ENCODE data around the gene IFNB1. TPM values are rescaled to one million over a fixed set of nuclear protein-coding genes. Genes with fewer than 3 reads are reported as not detected.

The IFNB1 gene
- not detected in 2 replicates for total RNA-seq (2014; rRNA removed)
- not detected for polyA plus RNA-seq (2012)

GRCh38 chr9:21077781-21078180 is at the start of gene IFNB1:
Gene IFNB1, minus strand, starts transcription at chr9:21077942. Its CDS starts 73 bp downstream, at chr9:21077869.
- DNase-seq (ENCODE audit: low read depth): no peak

GRCh38 chr9:21121595-21122251 is 44.0 kb upstream of the IFNB1 start:
- DNase-seq (ENCODE audit: low read depth): no peak

- DNase-seq (ENCODE audit: low read depth): no peak
These were observed 43.3 kb upstream of the IFNB1 start for GRCh38 chr9:21121079-21121478.

- DNase-seq (ENCODE audit: low read depth): no peak
These were observed 41.5 kb upstream of the IFNB1 start for GRCh38 chr9:21119093-21119770.

GRCh38 chr9:21114311-21114710 is 36.6 kb upstream of the IFNB1 start:
- DNase-seq (ENCODE audit: low read depth): no peak

- peak; percentile 72 for DNase-seq (ENCODE audit: low read depth)
These were observed 33.2 kb upstream of the IFNB1 start for GRCh38 chr9:21110708-21111576.

GRCh38 chr9:21104787-21105186 is 27.0 kb upstream of the IFNB1 start:
- DNase-seq (ENCODE audit: low read depth): no peak

GRCh38 chr9:21102305-21102704 is 24.6 kb upstream of the IFNB1 start:
- DNase-seq (ENCODE audit: low read depth): peak; percentile 43

- no peak for DNase-seq (ENCODE audit: low read depth)
These were observed 20.1 kb upstream of the IFNB1 start for GRCh38 chr9:21097817-21098216.

- no peak for DNase-seq (ENCODE audit: low read depth)
These were observed 19.1 kb upstream of the IFNB1 start for GRCh38 chr9:21096901-21097255.

GRCh38 chr9:21096172-21096900 is 18.6 kb upstream of the IFNB1 start:
- DNase-seq (ENCODE audit: low read depth): peak; percentile 60

- DNase-seq (ENCODE audit: low read depth): no peak
These were observed 17.8 kb upstream of the IFNB1 start for GRCh38 chr9:21095561-21095960.

GRCh38 chr9:21086538-21086937 is 8.8 kb upstream of the IFNB1 start:
- DNase-seq (ENCODE audit: low read depth): no peak

GRCh38 chr9:21085005-21085404 is 7.3 kb upstream of the IFNB1 start:
- no peak for DNase-seq (ENCODE audit: low read depth)

- DNase-seq (ENCODE audit: low read depth): no peak
These were observed 6.6 kb upstream of the IFNB1 start for GRCh38 chr9:21084242-21084850.

- no peak for DNase-seq (ENCODE audit: low read depth)
These were observed 4.9 kb upstream of the IFNB1 start for GRCh38 chr9:21082671-21083070.

- no peak for DNase-seq (ENCODE audit: low read depth)
These were observed 4.3 kb upstream of the IFNB1 start for GRCh38 chr9:21081999-21082398.

GRCh38 chr9:21081451-21081850 is 3.7 kb upstream of the IFNB1 start:
- no peak for DNase-seq (ENCODE audit: low read depth)

GRCh38 chr9:21080793-21081192 is 3.1 kb upstream of the IFNB1 start:
- DNase-seq (ENCODE audit: low read depth): no peak

- no peak for DNase-seq (ENCODE audit: low read depth)
These were observed 960 bp upstream of the IFNB1 start for GRCh38 chr9:21078702-21079101.

- DNase-seq (ENCODE audit: low read depth): no peak
These were observed 2.3 kb downstream of the IFNB1 start for GRCh38 chr9:21075484-21075883.
